Endometrial microvascular endothelial cells (primary cell): ENCODE data around the gene POLG. TPM values are rescaled to one million over a fixed set of nuclear protein-coding genes. Genes with fewer than 3 reads are reported as not detected.

Experiments
- in situ Hi-C: cut with HindIII; loops from 2 replicates; pipeline ENCODE4 v1.10.0; 2017; ENCODE audit warnings: low sequenced_read_pairs, low pct_unique_long_range_greater_than_20kb; ENCODE audit errors: inconsistent ontology term
- total RNA-seq: library from RNA; depleted of rRNA; stranded (reverse); fragments of >200 nt; gene quantifications from one replicate; pipeline ENCODE4 v1.2.3, GENCODE V29; 2015; ENCODE audit errors: inconsistent ontology term

Gene POLG
- 66.6 TPM for total RNA-seq

DNA sequence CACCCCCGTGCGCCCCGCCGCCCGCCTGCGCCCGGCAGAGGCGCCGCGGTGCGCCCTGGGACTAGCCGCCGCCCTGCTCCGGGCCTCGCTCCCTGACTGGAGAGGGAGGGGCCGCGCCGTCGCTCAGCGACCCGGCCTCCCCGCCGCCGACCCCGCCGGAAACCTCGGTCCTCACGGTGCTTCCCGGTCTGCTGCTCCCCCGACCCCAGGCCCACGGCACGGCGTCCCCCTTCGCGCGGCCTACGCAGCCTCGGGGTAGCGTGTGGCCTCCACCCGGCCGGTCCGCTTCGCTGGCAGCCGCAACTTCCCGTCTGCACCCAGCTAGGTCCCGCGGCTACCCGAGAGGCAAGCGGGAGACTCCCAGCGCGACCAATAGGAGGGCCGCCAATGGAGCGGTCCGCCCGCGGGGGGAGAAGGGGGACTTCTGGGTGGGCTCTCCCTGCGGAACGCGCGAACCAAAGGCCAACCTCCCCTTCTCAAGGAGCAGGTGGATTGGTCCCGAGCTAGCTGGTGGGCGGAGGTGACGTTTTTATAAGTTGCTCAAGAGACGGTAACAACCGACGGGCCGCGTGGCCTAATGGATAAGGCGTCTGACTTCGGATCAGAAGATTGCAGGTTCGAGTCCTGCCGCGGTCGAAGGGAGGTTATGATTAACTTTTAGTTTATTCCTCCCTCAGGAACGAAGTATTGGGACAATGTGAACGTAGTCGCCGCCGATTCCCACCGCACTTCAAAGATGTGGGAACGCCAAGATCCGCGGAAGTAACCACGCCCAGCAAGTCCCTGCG, at the start of gene POLG:
Gene POLG (minus strand): TSS at position 315 of the 788 bp plus-strand sequence. CDS start 1,070 bp downstream, outside the sequence.
- in situ Hi-C loops, result no loop called here

DNA sequence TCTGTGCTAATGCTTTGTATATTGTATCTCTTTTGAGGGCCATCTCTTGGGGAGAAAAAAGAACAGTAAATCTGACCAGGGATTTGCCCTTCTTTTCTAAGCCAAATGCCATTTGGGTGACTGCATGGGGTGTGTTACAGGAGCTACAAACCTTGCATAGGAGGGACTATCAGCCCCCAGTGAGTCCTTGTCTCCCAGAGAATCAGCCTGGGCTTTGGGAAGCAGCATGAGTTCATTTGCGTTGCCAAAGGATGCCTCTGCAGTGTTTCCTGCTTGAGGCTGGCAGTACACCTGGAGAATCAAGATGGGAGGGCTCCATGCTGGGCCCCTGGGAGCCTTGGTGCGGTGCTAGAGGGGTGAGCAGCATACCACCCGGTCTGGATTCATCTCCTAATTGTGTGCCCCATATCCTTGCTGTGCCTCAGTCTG, 49.6 kb upstream of the POLG start:
- in situ Hi-C loops, result no loop called here

DNA sequence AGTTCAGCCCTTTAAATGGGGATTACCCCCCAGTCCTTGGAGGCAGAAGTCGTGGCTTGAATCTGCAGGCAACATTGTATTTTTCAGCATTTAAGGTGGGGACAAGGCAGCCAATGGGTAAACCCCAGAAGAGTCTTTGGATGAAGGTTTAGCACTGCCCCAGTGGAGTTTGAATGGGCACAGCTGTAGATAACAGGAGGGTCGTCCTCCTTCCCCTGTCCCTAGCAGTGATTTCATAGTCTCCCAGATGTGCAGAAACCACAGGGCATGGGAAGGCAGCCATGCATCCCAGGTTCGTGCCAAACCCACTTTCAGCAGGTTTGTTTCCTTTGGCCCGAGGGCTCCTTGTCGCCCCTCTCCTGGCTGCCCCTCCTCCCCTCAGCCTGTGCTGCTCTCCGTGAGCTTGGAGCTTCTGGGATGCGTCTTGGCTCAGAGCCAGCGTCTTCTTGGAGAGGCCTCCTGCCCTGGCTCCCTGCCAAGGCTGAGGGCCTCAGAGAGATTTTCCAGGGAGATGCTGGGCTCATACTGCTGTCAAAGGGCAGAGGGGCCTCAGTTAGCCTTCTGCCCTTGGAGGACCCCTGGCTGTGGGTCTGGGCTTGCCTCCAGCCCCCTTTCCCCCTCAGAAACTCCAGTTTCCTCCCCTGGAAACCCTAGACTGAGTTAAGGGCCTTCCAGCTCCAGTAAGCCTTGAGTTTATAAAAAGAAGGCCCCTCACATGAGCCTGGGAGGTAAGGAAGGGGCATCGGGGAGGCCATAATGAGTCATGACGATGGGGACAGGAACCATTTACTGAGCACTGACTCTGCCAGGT, 48.9 kb upstream of the POLG start:
- in situ Hi-C loops, result no loop called here

DNA sequence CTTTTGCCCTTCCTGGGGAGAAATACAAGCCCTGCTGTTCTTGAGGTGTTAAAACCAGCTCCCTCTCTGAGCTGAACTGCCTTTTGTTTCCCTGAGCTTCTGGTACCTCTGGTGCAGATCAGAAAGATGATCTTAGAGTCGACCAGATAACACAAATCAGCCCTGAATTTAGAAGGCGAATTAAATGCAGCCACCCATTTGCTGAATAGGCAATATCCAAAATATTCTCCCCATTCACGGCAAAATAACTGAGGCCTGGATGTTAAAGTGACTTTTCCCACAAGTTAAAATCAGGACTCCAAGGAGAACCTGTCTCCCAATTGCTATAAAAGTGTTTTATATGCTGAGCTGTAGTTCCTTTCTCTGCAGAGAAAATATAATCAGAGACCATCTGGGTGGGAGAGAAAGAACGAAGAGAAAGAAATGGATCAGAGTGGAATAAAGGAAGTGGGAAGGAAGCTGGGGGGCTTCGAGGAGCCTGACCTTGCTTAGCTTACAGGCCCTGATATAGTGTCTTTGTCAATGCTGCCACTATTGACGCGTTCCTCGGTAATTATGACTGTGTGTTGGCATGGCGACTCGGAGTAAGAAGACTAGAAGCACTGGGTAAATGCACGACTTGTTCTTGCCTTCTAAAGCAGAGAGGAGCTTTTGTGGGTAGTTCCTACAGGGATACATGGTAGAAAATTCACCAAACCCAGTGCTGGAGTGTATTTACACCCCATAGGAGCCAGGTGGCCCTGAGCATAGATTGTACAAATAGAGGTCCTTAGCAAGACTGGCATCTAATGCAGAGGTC, 47.5 kb upstream of the POLG start:
- in situ Hi-C loops, result no loop called here

DNA sequence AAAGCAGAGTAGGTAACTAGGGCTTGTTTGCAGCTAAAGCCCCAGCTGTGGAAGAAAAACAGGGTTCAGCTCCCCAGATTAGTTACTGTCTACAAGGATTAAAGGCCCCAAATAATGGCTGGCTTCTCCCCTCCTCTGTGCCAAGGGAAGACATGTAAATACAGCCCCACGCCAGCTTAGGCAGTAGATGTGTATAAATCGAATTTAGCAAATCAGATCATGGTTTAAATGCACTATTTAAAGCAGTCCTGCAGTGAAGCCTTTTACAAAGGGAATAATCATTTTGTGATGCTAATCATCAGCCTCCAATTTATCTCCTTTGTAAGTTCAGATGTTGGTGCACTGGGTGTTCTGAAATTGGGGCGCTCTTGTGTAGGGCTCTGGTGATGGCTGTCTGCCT, 46.7 kb upstream of the POLG start:
- in situ Hi-C loops, result no loop called here

DNA sequence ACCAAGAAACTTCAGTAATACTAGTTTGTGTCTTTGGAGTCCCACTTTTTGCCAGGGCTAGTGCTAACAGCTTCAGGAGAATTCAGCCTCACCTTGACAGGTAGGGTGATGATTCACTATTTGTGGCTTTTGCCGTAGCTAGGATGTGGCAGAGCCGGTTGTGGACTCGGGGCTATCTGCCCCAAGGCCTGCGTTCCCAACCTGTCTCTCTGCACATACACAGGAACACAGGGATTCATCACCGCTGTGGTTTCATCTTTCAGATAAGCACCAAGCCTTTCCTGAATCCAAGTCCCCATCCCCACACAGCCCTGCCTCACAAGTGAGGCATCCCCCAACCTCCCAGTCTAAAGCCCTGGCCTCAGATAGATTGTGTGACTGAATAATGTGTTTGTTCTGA, 45.2 kb upstream of the POLG start:
- in situ Hi-C loops, result no loop called here

DNA sequence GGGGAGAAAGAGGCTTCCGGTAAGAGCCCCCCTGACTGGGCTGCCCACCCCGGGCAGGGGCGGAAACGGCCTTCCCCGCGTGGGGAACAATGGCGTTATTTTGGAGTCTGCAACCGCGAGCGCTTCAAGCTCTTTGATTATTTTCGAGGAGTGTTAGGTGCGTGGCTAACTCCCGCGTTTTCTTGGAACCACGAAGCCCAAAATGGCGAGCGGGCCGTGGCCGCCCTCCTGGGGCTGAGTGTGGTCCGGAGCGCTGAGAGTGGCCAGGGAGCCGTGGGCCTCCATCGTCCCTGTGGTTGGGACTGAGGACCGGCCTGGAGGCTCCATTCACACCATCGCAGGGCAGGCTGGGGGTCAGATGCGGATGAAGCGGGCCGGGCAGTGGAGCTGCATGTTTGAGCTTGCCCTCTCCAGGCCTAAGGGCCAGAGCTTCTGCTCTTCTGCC, 44.6 kb upstream of the POLG start:
- in situ Hi-C loops, result no loop called here

DNA sequence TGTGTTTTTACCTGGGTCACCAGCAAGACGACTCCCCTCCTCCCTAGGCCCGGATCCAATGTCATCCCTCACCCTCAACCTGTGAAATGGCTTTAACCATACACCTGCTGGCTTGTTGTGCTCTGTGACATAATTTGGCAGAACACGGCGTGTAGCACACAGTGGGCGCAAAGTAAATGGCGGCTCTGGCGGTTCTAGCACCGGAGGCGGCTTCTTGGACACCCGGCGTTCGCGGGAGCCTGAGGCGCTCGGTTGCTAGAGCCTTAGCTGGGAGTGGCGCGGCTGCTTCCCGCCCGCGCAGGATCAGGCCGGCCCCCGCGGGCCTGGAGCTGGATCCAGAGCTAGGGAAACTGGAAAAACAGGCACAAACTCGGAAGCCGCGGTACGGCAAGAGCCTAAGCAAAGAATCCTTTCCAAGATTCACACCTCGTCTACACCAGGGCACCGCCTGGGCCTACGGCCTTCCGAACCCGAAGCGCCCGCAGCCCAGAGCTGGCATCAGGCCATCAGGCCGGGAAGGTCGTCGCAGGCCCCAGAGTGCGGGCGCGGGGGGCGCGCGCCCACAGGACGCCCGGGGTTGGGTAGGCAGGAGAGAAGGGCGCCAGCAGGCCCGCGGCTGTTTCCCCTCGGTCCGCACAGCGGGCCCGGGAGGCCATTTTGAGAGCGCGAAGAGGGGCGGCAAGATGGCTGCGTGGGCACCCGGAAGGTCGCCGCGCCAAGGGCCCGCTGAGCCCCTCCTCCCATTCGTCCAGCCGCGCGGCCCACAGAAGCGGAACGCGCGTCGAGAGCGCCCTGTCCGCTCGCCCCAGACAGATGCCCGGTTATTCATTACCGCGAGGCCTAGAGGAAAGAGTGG, 43.9 kb upstream of the POLG start:
- in situ Hi-C loops, result no loop called here

DNA sequence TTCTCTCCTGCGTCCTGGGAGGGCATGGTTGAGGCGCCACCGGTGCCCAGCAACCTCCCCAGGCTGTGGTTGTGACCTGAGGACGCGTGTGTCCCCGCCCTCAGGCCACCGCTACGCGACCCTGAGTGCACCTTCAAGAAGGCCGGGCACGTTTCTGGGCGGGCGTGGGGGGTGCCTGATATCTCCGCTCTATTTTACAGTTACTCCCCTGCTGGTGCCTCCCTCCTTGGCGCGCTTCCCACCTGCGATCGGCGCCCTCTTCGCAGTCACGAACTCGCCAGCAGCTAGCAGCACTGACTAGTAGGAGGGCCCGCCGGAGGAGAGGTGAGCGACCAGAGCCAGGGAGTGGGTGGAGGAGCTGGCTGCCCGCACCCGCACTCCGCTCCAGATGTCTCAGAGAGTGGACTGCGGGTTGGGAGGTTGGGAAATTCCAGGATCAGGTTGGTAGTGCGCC, 43.2 kb upstream of the POLG start:
- in situ Hi-C loops, result no loop called here

DNA sequence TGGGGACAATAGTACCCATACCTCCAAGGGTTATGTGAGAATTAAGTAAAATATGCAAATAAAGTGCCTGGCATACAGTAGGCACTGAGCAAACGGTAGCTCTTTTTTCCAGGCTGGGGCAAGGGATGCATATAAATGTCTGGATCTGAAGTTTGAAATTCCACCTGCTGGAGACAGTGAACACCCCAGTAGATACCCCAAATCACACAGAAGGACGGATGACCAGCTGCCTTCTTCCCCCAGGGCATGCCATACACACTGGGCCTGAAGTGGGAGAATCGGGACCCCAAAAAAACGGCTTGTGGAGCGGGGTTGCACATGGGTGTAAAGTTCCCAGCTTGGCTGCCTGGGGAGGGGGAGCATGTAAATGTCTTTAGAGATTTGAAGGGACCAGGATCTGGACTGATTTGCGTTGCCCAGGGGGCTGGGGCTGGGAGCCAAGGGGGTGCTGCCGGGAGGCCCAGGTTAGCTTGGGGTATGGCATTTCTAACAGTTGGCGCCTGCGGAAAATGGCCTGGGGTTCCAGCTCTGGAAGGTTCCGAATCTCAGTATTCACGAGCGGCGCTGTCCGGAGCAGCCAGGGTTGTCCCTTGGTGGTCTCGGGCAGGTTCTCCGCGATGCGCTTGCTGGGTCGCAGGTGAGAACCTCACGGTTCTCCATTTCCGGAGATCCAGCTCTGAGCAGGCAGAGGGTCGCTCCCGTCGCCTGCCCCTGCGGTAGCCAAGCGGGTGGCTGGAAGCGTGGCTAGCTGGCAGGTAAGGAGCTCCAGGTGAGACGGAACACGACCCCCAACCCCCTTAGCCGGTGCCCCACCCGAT, 42.6 kb upstream of the POLG start:
- in situ Hi-C loops, result no loop called here

DNA sequence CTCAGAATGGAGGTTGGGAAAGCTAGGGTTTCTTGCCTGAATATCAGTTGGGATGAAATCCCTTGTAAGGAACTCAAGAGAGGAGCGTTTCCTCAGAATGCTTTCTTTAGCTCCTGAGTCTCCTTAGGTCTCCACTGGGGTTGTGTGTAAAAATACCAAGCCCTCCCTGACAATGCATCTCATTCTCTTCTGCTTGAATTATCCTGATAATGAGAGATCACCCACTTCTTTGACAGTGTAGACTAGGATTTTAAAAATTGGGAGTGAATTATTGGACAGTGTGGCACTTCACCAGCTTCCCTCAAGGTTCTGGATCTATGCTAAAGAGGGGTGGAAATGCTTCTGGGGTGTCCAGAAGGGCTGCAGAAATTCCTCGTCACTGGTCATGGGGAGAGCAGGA, 41.8 kb upstream of the POLG start:
- in situ Hi-C loops, result no loop called here

DNA sequence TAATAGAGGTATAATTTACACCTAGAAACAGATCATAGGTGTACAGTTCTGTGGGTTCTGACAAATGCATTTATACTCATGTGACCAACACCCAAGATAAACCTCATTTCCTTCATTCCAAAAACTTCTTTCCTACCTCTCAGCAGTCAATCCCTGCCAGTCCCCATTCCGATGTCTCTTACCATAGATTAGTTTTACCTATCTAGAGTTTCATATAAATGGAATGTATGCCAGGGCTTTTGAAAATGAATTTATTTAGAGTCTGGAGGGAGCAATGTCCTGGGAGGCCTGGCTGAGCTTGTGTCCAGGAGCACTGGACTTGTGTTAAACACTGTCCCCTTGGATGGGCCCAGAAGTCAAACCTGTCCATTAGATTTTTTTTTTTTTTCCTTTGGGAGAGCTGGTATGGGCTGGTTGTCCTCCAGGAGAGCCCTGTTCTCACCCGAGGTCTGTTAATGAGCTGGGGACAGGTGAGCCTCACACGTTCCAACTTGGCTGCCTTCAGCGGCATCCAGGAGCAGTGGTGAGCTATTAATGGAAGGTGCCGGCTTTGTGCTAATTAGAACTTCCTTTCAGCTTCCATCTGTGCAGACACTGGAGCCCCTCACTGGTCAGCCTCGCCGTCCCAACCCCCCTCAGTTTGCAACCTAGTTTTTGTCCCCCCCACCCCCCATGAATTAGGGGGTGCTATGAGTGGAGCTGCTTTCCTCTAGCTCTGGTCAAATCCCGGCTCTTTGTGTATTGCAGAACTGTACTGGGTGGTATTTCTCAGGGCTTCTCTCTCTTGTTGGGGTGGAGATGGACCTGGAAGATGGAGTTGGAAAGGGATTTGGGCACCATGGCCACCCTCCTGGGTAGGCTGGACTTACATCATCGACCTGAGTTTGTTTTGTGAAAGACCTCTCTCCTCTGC, 40.7 kb upstream of the POLG start:
- in situ Hi-C loops, result no loop called here

DNA sequence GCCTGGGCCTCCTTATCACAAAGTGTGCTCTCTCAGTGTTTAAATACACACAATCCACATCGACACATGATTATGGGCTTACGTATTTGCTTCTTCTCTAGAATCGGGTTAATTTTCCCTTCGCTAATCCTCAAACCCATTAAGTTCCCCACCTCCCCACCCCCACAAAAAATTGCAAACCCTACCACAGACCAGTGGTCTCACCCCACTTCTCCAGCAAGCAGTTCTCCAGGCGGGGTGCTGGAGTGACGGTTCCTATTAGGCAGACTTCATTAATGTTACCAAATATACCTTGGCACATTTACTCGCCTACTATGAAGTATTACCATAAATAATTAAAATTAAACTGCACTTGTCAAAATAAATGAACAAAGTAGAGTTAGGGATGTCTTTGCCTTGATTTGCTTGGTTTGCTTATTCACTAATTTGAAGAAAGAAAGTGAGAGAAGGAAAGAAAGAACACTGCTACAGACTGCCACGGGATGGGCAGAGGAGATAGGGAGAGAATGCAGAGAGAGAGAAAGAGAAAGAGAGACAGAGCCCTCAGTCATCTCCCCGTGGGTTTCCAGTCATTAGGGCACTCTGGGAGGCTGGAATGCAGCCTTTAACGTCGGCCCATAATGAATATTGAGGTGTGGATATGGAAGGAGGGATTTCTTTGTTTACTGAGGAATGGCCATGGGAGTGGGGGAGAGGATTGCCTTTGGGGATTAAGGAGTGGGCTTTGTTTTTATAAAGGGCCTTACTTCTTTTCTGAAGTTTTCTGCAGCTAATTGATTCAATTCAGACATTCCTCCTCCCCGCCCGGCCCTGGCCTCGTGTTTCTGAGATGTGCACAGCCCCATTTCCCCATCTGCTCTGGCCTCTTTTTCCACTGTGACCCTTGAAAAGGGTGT, 39.7 kb upstream of the POLG start:
- in situ Hi-C loops, result no loop called here

DNA sequence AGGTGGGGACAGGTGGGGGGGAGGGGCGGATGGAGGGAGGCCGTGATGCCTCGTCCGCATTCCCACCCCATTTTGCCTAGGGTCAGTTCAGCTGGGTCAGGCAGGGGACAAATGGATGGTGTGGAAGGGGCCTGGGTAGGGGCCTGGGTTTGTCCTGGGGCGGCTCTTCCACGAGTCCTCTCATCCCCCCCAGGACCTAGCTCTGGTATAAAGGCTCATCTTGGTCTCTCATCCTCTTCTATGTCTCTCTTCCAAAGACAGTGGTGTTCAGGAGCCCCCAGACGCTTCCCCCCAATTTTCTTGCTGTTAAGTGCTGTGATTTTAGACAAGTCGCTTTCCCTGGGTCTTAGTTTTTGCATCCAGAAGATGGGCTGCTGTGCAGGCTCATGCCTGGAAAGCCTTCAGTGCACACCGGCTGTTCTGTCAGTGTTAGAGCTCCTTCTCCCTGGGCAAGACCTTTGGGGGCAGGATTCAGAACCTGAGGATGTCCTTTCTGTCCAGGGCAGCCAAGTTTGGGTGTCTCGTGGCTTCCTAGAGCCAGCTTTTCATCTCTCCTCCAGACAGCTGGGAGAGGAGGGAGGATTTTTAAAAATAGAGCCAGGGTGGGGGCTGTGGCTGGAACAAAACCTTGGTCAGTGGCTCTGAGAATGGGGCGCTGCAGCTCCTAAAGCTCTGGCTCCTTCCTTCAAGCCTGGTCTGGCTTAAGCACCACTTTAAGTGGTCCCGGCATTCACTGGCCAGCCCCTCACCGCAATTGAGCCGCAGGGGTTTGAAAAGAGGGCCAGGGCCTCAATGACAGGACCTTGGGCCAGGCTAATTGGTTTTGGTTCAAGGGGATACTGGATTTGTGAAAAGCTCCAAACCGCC, 37.7 kb upstream of the POLG start:
- in situ Hi-C loops, result no loop called here
